Measurements from ENCODE around the gene MYO3A. TPM values are rescaled to one million over a fixed set of nuclear protein-coding genes. Genes with fewer than 3 reads are reported as not detected.

Gene MYO3A
- total RNA-seq, 1 experiment from 2014 or later, result not detected

DNA sequence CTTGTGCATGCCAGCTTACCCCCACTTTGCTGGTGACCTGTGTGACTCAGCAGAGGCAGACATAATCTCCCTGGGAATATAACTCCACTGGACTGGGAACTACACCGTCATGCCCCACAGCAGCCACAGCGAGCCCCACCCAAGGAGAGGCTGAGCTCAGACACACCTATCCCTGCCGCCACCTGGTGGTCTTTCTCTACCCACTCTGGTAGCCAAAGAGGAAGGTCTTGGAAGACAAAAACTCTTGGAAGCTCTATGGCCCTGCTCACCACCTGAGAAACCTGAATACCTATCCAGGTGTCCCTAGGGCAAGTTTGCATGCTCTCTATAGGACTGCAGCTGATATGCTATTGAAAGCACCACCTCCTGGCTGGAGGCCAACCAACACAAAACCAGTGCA is 48.1 kb downstream of the MYO3A start:
- no peak overlapping the region for H3K27ac ChIP-seq (ENCODE audit: low read depth, low read length)
- no peaks in the 10 kb centered on the region for H3K4me1 ChIP-seq (ENCODE audit: control insufficient read depth in 1 of 2, insufficient read depth in 2 of 2, low read length in 2 of 2)
- ChIA-PET CTCF (no interaction called here), RAD21 (ENCODE audit: low non-redundant PET in 1 of 2, low total read pairs in 2 of 2, uncharacterized antibody in 2 of 2, unreplicated experiment in 2 of 2) (no interaction called here), POLR2A (no interaction called here)
- H3K36me3 ChIP-seq (ENCODE audit: control insufficient read depth in 1 of 2, insufficient read depth in 2 of 2, low read length in 2 of 2), result no peaks in the 10 kb centered on the region
- no TSS peak for BruUV-seq (replicated peaks)
- H3K9me2 ChIP-seq (ENCODE audit: insufficient read depth), result no peaks in the 10 kb centered on the region
- H3K79me2 ChIP-seq (ENCODE audit: insufficient read depth, low read length), result no peaks in the 10 kb centered on the region
- H3K4me2 ChIP-seq (ENCODE audit: low read length), result no peak overlapping the region
- no peaks in the 10 kb centered on the region for H3K9me3 ChIP-seq (ENCODE audit: control insufficient read depth in 1 of 2, insufficient read depth in 1 of 2, low read depth in 1 of 2, low read length in 2 of 2)
- H3K4me3 ChIP-seq (replicated peaks in 1 of 2; ENCODE audit: low read depth in 1 of 2, low read length in 2 of 2), result no peak overlapping the region
- intact Hi-C loops (cut with micrococcal nuclease), result no loop called here
- DNase-seq (ENCODE audit: low read depth, low spot score) (no peak), ATAC-seq (no peak; the same call in 1 of the 2 replicates)
- H3K27me3 ChIP-seq (ENCODE audit: insufficient read depth, low read length), result 0 out of 2 replicates have a peak, but pooled peaks cover 12% of the 10 kb centered on the region
- H2AFZ ChIP-seq (ENCODE audit: low read depth, low read length, poor library complexity, severe bottlenecking), result no peak overlapping the region
- no peaks in the 10 kb centered on the region for H4K20me1 ChIP-seq (ENCODE audit: insufficient read depth)
- no peak overlapping the region for H3K9ac ChIP-seq (ENCODE audit: low read length)
- TF ChIP-seq ZNF274 (IDR thresholded peaks at IDR 0.05; ENCODE audit: low read depth, low read length) (no peak), JUND (IDR thresholded peaks at IDR 0.05) (no peak), RAD21 (IDR thresholded peaks at IDR 0.05; ENCODE audit: low read depth) (no peak), ELF1 (IDR thresholded peaks at IDR 0.05; ENCODE audit: borderline replicate concordance, low read depth) (no peak), FOSL1 (IDR thresholded peaks at IDR 0.05; ENCODE audit: low read depth) (no peak), ATF3 (IDR thresholded peaks at IDR 0.05) (no peak), EGR1 (IDR thresholded peaks at IDR 0.05; ENCODE audit: low read depth) (no peak), EZH2phosphoT487 (IDR thresholded peaks at IDR 0.05; ENCODE audit: borderline replicate concordance) (no peak), SP1 (IDR thresholded peaks at IDR 0.05; ENCODE audit: low read depth) (no peak), YY1 (IDR thresholded peaks at IDR 0.05; ENCODE audit: extremely low read depth, insufficient replicate concordance, low read depth, low read length) (no peak), EZH2 (IDR thresholded peaks at IDR 0.05) (no peak), CTCF (IDR thresholded peaks at IDR 0.05 in 2 of 3, conservative IDR thresholded peaks at IDR 0.05 in 1 of 3; ENCODE audit: borderline replicate concordance in 1 of 3, insufficient read depth in 1 of 3, low read depth in 2 of 3, low read length in 2 of 3) (no peak), SRF (IDR thresholded peaks at IDR 0.05; ENCODE audit: low read depth) (no peak), REST (IDR thresholded peaks at IDR 0.05; ENCODE audit: low read depth) (no peak)
- TF ChIP-seq, protein P1, sequence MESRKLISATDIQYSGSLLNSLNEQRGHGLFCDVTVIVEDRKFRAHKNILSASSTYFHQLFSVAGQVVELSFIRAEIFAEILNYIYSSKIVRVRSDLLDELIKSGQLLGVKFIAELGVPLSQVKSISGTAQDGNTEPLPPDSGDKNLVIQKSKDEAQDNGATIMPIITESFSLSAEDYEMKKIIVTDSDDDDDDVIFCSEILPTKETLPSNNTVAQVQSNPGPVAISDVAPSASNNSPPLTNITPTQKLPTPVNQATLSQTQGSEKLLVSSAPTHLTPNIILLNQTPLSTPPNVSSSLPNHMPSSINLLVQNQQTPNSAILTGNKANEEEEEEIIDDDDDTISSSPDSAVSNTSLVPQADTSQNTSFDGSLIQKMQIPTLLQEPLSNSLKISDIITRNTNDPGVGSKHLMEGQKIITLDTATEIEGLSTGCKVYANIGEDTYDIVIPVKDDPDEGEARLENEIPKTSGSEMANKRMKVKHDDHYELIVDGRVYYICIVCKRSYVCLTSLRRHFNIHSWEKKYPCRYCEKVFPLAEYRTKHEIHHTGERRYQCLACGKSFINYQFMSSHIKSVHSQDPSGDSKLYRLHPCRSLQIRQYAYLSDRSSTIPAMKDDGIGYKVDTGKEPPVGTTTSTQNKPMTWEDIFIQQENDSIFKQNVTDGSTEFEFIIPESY (IDR thresholded peaks at IDR 0.05; ENCODE audit: extremely low read depth, insufficient replicate concordance, low read length), result no peak
- TF ChIP-seq, protein P2, sequence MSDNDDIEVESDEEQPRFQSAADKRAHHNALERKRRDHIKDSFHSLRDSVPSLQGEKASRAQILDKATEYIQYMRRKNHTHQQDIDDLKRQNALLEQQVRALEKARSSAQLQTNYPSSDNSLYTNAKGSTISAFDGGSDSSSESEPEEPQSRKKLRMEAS (IDR thresholded peaks at IDR 0.05), result no peak

All from HCT116 (cell line).